ENCODE results near the gene CARM1. TPM values are rescaled to one million over a fixed set of nuclear protein-coding genes. Genes with fewer than 3 reads are reported as not detected.
A peak's percentile ranks its signal among the peaks of the same experiment; 100 is the strongest.

Gene CARM1
- total RNA-seq, 1 donor from 2014 or later = 34.4 TPM

- Histone ChIP-seq H3K79me2 (ENCODE audit: low read depth) (no peaks in the 10 kb centered on the region), H3K27ac (no peak overlapping the region), H4K20me1 (ENCODE audit: low read depth) (no peaks in the 10 kb centered on the region), H3F3A (ENCODE audit: low read depth) (no peaks in the 10 kb centered on the region), H3K4me3 (no peak overlapping the region), H3K9ac (no peak overlapping the region), H3K4me1 (no peaks in the 10 kb centered on the region), H3K4me2 (no peak overlapping the region), H3K27me3 (no peaks in the 10 kb centered on the region), H3K36me3 (no peaks in the 10 kb centered on the region), H2AFZ (replicated peaks) (peak overlapping the region; percentile 18), H3K9me3 (ENCODE audit: low read depth) (no peaks in the 10 kb centered on the region)
- no peak for TF ChIP-seq EZH2 (IDR thresholded peaks at IDR 0.05)
- peak; percentile 87 for TF ChIP-seq CTCF (IDR thresholded peaks at IDR 0.05)
- Mint-ChIP-seq H3K9me3 (peaks cover 2% of the 10 kb centered on the region), H3K36me3 (no peaks in the 10 kb centered on the region), H3K27me3 (ENCODE audit: insufficient read depth, low read depth) (peaks cover 9% of the 10 kb centered on the region), H3K4me3 (peak overlapping the region; percentile 19), H3K27ac (peak overlapping the region; percentile 88), H3K4me1 (peaks cover 8% of the 10 kb centered on the region)
- DNase-seq (ENCODE audit: low spot score) = peak; percentile 72
These were observed 13.0 kb upstream of the CARM1 start for GRCh38 chr19:10858204-10858828.

- no peaks in the 10 kb centered on the region for H4K20me1 ChIP-seq (ENCODE audit: low read depth)
- peaks cover 20% of the 10 kb centered on the region for H3K4me1 Mint-ChIP-seq
These were observed 10.2 kb upstream of the CARM1 start for GRCh38 chr19:10861103-10861651.

GRCh38 chr19:10862561-10863106, 8.7 kb upstream of the CARM1 start:
- H3K27ac Mint-ChIP-seq = peak overlapping the region; percentile 95
- H4K20me1 ChIP-seq (ENCODE audit: low read depth) = no peaks in the 10 kb centered on the region

More at GRCh38 chr19:10861103-10861651, 10.2 kb upstream of the CARM1 start:
- H3K9me3 Mint-ChIP-seq = peaks cover 2% of the 10 kb centered on the region
- H3K4me3 ChIP-seq = no peak overlapping the region
- no peak overlapping the region for H3K4me2 ChIP-seq
- H3K36me3 Mint-ChIP-seq = no peaks in the 10 kb centered on the region
- DNase-seq (ENCODE audit: low spot score) = peak; percentile 45
- H3K27me3 Mint-ChIP-seq (ENCODE audit: insufficient read depth, low read depth) = peaks cover 11% of the 10 kb centered on the region
- no peaks in the 10 kb centered on the region for H3K79me2 ChIP-seq (ENCODE audit: low read depth)
- H3K27ac ChIP-seq = no peak overlapping the region
- no peak overlapping the region for H3K9ac ChIP-seq
- H2AFZ ChIP-seq (replicated peaks) = no peak overlapping the region
- TF ChIP-seq EZH2 (IDR thresholded peaks at IDR 0.05) (no peak), CTCF (IDR thresholded peaks at IDR 0.05) (peak; percentile 53), EZH2phosphoT487 (IDR thresholded peaks at IDR 0.05) (no peak)
- H3K36me3 ChIP-seq = no peaks in the 10 kb centered on the region
- H3K9me3 ChIP-seq (ENCODE audit: low read depth) = no peaks in the 10 kb centered on the region
- H3K4me1 ChIP-seq = no peaks in the 10 kb centered on the region
- H3K4me3 Mint-ChIP-seq = no peak overlapping the region
- no peaks in the 10 kb centered on the region for H3F3A ChIP-seq (ENCODE audit: low read depth)
- no peaks in the 10 kb centered on the region for H3K27me3 ChIP-seq
- peak overlapping the region; percentile 44 for H3K27ac Mint-ChIP-seq

More at GRCh38 chr19:10862561-10863106, 8.7 kb upstream of the CARM1 start:
- Histone ChIP-seq H3K36me3 (no peaks in the 10 kb centered on the region), H3K27ac (no peak overlapping the region), H3K4me1 (no peaks in the 10 kb centered on the region), H3K27me3 (no peaks in the 10 kb centered on the region), H3K79me2 (ENCODE audit: low read depth) (no peaks in the 10 kb centered on the region), H3F3A (ENCODE audit: low read depth) (no peaks in the 10 kb centered on the region), H3K9me3 (ENCODE audit: low read depth) (no peaks in the 10 kb centered on the region), H3K9ac (no peak overlapping the region), H3K4me2 (no peak overlapping the region), H3K4me3 (no peak overlapping the region), H2AFZ (replicated peaks) (peak overlapping the region; percentile 40)
- TF ChIP-seq EZH2 (IDR thresholded peaks at IDR 0.05) (no peak), CTCF (IDR thresholded peaks at IDR 0.05) (no peak), EZH2phosphoT487 (IDR thresholded peaks at IDR 0.05) (no peak)
- no peaks in the 10 kb centered on the region for H3K36me3 Mint-ChIP-seq
- H3K4me3 Mint-ChIP-seq = no peak overlapping the region
- H3K9me3 Mint-ChIP-seq = peaks cover 2% of the 10 kb centered on the region
- peaks cover 20% of the 10 kb centered on the region for H3K4me1 Mint-ChIP-seq
- DNase-seq (ENCODE audit: low spot score) = no peak
- peaks cover 10% of the 10 kb centered on the region for H3K27me3 Mint-ChIP-seq (ENCODE audit: insufficient read depth, low read depth)
